Measurements from ENCODE around the gene APBB2.

- TF ChIP-seq GATA2 (IDR thresholded peaks at IDR 0.05; ENCODE audit: low read depth, low read length): no peak
- TF ChIP-seq GATA3 (IDR thresholded peaks at IDR 0.05; ENCODE audit: low read depth, low read length): no peak
Observed at GRCh38 chr4:41104155-41104554, 110.2 kb downstream of the APBB2 start.
